ENCODE data around the gene PP2D1.

GRCh38 chr3:19945534-19945933, 66.5 kb downstream of the PP2D1 start:
- TF ChIP-seq JUN (IDR thresholded peaks at IDR 0.05) (no peak), EP300 (IDR thresholded peaks at IDR 0.05) (no peak), POLR2A (IDR thresholded peaks at IDR 0.05; ENCODE audit: low read length) (no peak), NR3C1 (IDR thresholded peaks at IDR 0.05) (no peak), SMC3 (IDR thresholded peaks at IDR 0.05) (no peak), REST (IDR thresholded peaks at IDR 0.05) (no peak), CHD4 (IDR thresholded peaks at IDR 0.05; ENCODE audit: borderline replicate concordance) (no peak), SREBF2 (IDR thresholded peaks at IDR 0.05) (no peak), ZC3H11A (IDR thresholded peaks at IDR 0.05) (no peak), EHMT2 (IDR thresholded peaks at IDR 0.05; ENCODE audit: low read depth) (no peak), HOXA7 (CRISPR knock-in tag; IDR thresholded peaks at IDR 0.05) (no peak)
- TF ChIP-seq, protein P1, sequence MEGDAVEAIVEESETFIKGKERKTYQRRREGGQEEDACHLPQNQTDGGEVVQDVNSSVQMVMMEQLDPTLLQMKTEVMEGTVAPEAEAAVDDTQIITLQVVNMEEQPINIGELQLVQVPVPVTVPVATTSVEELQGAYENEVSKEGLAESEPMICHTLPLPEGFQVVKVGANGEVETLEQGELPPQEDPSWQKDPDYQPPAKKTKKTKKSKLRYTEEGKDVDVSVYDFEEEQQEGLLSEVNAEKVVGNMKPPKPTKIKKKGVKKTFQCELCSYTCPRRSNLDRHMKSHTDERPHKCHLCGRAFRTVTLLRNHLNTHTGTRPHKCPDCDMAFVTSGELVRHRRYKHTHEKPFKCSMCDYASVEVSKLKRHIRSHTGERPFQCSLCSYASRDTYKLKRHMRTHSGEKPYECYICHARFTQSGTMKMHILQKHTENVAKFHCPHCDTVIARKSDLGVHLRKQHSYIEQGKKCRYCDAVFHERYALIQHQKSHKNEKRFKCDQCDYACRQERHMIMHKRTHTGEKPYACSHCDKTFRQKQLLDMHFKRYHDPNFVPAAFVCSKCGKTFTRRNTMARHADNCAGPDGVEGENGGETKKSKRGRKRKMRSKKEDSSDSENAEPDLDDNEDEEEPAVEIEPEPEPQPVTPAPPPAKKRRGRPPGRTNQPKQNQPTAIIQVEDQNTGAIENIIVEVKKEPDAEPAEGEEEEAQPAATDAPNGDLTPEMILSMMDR (IDR thresholded peaks at IDR 0.05), result no peak
- TF ChIP-seq, protein P2, sequence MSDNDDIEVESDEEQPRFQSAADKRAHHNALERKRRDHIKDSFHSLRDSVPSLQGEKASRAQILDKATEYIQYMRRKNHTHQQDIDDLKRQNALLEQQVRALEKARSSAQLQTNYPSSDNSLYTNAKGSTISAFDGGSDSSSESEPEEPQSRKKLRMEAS (IDR thresholded peaks at IDR 0.05), result no peak
